ENCODE data around the gene CBX4. TPM values are rescaled to one million over a fixed set of nuclear protein-coding genes. Genes with fewer than 3 reads are reported as not detected.

CBX4 gene
- total and polyA plus RNA-seq, 2 of the 13 experiments (the other 11 are each of a cell fraction or from before 2014, with no cell fraction given) = 25.8 to 50.8 TPM

DNA sequence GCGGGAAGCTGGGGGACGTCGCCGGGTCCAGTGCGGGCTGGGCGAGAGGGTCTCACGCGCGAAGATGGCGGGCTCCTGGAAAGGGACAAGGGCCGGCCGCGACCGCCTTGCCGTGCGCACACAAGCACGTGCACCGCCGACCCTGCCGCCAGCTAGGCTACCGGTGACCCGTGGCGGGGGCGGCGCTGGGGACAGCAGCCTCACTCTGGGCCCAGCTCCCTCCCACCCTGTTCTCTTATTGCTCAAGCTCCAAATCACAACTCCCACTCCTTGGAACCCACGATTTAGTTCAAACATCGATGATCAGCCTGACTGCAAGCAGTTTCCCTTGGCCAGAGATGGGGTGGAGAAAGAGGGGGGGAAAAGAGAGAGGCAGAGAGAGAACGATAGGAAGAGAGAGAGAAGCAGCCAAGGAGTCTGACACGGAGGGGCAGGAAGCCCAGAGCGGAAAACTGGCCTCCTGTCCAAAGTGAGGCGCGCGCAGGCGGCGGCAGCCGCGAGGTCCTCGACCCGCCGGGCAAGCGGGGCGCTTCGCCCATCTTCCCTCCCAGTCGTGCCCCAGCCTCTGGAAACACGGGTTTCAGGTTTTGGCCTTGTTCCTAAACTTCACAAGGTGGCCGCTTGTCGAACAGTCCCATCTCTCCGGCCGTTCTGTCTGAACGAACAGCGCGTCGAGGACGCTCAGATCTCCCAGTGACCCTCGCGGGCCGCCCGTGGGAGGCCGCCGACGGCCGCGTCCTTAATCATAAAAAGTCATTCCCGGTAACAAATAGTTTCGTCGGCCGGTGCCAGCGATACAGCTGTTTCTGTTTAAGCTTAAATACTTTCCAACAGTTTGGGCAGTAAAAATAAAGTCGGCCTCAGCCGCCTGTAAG is 40.7 kb downstream of the CBX4 start (continued):
- TF ChIP-seq, protein P1, sequence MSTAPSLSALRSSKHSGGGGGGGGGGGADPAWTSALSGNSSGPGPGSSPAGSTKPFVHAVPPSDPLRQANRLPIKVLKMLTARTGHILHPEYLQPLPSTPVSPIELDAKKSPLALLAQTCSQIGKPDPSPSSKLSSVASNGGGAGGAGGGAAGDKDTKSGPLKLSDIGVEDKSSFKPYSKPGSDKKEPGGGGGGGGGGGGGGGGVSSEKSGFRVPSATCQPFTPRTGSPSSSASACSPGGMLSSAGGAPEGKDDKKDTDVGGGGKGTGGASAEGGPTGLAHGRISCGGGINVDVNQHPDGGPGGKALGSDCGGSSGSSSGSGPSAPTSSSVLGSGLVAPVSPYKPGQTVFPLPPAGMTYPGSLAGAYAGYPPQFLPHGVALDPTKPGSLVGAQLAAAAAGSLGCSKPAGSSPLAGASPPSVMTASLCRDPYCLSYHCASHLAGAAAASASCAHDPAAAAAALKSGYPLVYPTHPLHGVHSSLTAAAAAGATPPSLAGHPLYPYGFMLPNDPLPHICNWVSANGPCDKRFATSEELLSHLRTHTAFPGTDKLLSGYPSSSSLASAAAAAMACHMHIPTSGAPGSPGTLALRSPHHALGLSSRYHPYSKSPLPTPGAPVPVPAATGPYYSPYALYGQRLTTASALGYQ (CRISPR knock-in tag; IDR thresholded peaks at IDR 0.05) = no peak
- TF ChIP-seq GFI1 (CRISPR knock-in tag; IDR thresholded peaks at IDR 0.05; ENCODE audit: borderline replicate concordance) (no peak), AGO1 (IDR thresholded peaks at IDR 0.05; ENCODE audit: low read depth, low read length, poor library complexity, severe bottlenecking) (peak; percentile 71), NFKBIZ (CRISPR knock-in tag; IDR thresholded peaks at IDR 0.05) (no peak), MZF1 (CRISPR knock-in tag; IDR thresholded peaks at IDR 0.05; ENCODE audit: borderline replicate concordance) (no peak), ZFP36L1 (CRISPR knock-in tag; IDR thresholded peaks at IDR 0.05) (no peak), ZNF761 (CRISPR knock-in tag; conservative IDR thresholded peaks at IDR 0.05) (no peak), SCMH1 (CRISPR knock-in tag; IDR thresholded peaks at IDR 0.05; ENCODE audit: borderline replicate concordance) (no peak), ZFP41 (CRISPR knock-in tag; IDR thresholded peaks at IDR 0.05; ENCODE audit: borderline replicate concordance) (0 out of 2 replicates have a peak, but pooled peaks have one; percentile 44), CREM (IDR thresholded peaks at IDR 0.05) (no peak), CREM (CRISPR knock-in tag; IDR thresholded peaks at IDR 0.05) (no peak), ARNT (IDR thresholded peaks at IDR 0.05) (no peak)
- TF ChIP-seq, protein P2, sequence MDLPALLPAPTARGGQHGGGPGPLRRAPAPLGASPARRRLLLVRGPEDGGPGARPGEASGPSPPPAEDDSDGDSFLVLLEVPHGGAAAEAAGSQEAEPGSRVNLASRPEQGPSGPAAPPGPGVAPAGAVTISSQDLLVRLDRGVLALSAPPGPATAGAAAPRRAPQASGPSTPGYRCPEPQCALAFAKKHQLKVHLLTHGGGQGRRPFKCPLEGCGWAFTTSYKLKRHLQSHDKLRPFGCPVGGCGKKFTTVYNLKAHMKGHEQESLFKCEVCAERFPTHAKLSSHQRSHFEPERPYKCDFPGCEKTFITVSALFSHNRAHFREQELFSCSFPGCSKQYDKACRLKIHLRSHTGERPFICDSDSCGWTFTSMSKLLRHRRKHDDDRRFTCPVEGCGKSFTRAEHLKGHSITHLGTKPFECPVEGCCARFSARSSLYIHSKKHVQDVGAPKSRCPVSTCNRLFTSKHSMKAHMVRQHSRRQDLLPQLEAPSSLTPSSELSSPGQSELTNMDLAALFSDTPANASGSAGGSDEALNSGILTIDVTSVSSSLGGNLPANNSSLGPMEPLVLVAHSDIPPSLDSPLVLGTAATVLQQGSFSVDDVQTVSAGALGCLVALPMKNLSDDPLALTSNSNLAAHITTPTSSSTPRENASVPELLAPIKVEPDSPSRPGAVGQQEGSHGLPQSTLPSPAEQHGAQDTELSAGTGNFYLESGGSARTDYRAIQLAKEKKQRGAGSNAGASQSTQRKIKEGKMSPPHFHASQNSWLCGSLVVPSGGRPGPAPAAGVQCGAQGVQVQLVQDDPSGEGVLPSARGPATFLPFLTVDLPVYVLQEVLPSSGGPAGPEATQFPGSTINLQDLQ (CRISPR knock-in tag; IDR thresholded peaks at IDR 0.05) = no peak
- TF ChIP-seq, protein P3, sequence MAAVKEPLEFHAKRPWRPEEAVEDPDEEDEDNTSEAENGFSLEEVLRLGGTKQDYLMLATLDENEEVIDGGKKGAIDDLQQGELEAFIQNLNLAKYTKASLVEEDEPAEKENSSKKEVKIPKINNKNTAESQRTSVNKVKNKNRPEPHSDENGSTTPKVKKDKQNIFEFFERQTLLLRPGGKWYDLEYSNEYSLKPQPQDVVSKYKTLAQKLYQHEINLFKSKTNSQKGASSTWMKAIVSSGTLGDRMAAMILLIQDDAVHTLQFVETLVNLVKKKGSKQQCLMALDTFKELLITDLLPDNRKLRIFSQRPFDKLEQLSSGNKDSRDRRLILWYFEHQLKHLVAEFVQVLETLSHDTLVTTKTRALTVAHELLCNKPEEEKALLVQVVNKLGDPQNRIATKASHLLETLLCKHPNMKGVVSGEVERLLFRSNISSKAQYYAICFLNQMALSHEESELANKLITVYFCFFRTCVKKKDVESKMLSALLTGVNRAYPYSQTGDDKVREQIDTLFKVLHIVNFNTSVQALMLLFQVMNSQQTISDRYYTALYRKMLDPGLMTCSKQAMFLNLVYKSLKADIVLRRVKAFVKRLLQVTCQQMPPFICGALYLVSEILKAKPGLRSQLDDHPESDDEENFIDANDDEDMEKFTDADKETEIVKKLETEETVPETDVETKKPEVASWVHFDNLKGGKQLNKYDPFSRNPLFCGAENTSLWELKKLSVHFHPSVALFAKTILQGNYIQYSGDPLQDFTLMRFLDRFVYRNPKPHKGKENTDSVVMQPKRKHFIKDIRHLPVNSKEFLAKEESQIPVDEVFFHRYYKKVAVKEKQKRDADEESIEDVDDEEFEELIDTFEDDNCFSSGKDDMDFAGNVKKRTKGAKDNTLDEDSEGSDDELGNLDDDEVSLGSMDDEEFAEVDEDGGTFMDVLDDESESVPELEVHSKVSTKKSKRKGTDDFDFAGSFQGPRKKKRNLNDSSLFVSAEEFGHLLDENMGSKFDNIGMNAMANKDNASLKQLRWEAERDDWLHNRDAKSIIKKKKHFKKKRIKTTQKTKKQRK (IDR thresholded peaks at IDR 0.05; ENCODE audit: low read length) = no peak
- TF ChIP-seq, protein P4, sequence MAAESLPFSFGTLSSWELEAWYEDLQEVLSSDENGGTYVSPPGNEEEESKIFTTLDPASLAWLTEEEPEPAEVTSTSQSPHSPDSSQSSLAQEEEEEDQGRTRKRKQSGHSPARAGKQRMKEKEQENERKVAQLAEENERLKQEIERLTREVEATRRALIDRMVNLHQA (CRISPR knock-in tag; IDR thresholded peaks at IDR 0.05) = no peak
- TF ChIP-seq, protein P5, sequence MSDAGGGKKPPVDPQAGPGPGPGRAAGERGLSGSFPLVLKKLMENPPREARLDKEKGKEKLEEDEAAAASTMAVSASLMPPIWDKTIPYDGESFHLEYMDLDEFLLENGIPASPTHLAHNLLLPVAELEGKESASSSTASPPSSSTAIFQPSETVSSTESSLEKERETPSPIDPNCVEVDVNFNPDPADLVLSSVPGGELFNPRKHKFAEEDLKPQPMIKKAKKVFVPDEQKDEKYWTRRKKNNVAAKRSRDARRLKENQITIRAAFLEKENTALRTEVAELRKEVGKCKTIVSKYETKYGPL (CRISPR knock-in tag; IDR thresholded peaks at IDR 0.05) = no peak
- TF ChIP-seq, protein P6, sequence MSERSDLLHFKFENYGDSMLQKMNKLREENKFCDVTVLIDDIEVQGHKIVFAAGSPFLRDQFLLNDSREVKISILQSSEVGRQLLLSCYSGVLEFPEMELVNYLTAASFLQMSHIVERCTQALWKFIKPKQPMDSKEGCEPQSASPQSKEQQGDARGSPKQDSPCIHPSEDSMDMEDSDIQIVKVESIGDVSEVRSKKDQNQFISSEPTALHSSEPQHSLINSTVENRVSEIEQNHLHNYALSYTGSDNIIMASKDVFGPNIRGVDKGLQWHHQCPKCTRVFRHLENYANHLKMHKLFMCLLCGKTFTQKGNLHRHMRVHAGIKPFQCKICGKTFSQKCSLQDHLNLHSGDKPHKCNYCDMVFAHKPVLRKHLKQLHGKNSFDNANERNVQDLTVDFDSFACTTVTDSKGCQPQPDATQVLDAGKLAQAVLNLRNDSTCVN (CRISPR knock-in tag; IDR thresholded peaks at IDR 0.05; ENCODE audit: borderline replicate concordance) = no peak
